ENCODE results near the gene LRR1.

DNA sequence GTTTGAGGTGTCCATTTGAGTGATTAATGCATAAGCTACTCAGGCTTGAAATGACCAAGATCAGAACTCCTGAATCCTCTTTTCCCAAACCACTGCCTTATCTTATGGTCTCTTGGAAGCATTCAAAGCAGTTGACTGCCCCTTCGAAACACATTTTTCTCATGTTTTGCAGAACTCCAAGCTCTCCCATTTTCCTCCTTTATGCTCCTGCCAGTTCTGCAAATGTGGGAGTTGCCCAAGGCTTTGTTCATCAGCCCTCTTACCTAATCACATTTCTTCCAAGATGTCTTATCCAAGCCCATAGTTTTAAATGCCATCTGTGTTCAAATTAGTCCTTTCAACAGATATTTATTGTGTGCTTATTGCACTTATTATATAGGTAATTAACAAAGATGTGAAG lies 38.1 kb downstream of the LRR1 start:
- TF ChIP-seq, protein P1, sequence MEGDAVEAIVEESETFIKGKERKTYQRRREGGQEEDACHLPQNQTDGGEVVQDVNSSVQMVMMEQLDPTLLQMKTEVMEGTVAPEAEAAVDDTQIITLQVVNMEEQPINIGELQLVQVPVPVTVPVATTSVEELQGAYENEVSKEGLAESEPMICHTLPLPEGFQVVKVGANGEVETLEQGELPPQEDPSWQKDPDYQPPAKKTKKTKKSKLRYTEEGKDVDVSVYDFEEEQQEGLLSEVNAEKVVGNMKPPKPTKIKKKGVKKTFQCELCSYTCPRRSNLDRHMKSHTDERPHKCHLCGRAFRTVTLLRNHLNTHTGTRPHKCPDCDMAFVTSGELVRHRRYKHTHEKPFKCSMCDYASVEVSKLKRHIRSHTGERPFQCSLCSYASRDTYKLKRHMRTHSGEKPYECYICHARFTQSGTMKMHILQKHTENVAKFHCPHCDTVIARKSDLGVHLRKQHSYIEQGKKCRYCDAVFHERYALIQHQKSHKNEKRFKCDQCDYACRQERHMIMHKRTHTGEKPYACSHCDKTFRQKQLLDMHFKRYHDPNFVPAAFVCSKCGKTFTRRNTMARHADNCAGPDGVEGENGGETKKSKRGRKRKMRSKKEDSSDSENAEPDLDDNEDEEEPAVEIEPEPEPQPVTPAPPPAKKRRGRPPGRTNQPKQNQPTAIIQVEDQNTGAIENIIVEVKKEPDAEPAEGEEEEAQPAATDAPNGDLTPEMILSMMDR (IDR thresholded peaks at IDR 0.05): no peak
- TF ChIP-seq POLR2AphosphoS5 (IDR thresholded peaks at IDR 0.05): no peak
